Caco-2 (cell line): ENCODE results near the gene DNER. TPM values are rescaled to one million over a fixed set of nuclear protein-coding genes. Genes with fewer than 3 reads are reported as not detected.

ENCODE experiments used
- BruUV-seq: library from RNA; stranded (reverse); fragments of 400-500 nt; replicated peaks from 2 replicates; lab custom pipeline; 2021; lab: Mats Ljungman, UMichigan
- CTCF ChIA-PET: fragments of 300-600 bp; sonication (Branson Sonifier 250); formaldehyde crosslinking; loops from one replicate; lab custom pipeline; 2022; ENCODE audit warnings: antibody characterized with exemption; lab: Charles Lee
- POLR2A ChIA-PET: fragments of 300-600 bp; sonication (Branson Sonifier 250); formaldehyde crosslinking; loops from one replicate; lab custom pipeline; 2022; ENCODE audit warnings: antibody characterized with exemption; lab: Charles Lee
- DNase-seq, 2 experiments: peaks; one replicate each; pipeline versions ENCODE4 v3.0.0 to v3.0.0-alpha.2; 2020 to 2022
- H3K27me3 ChIP-seq: replicated peaks from 2 replicates; pipeline ENCODE4 v1.6.0; 2011; ENCODE audit warnings: low read length; ENCODE audit not compliant: control insufficient read depth, insufficient read depth
- H3K36me3 ChIP-seq: 2 replicates; pipeline ENCODE4 v1.5.1; 2011; ENCODE audit warnings: low read length; ENCODE audit not compliant: control insufficient read depth, insufficient read depth
- H3K4me1 ChIP-seq: fragments of 250-450 bp; sonication (Bioruptor Pico); 2 replicates; pipeline ENCODE4 v1.5.1; 2020; ENCODE audit warnings: mild to moderate bottlenecking
- H3K4me3 ChIP-seq: 2 replicates; pipeline ENCODE4 v1.5.1; 2011; ENCODE audit warnings: low read depth, mild to moderate bottlenecking, control low read depth, low read length
- H3K9me3 ChIP-seq: fragments of 250-450 bp; sonication (Bioruptor Pico); 2 replicates; pipeline ENCODE4 v1.5.1; 2020; ENCODE audit warnings: mild to moderate bottlenecking, moderate library complexity
- H3K27ac Mint-ChIP-seq: one replicate; pipeline ENCODE4 v1.8.0; 2022; ENCODE audit warnings: mixed read lengths; ENCODE audit not compliant: unreplicated experiment
- H3K27me3 Mint-ChIP-seq: one replicate; pipeline ENCODE4 v1.8.0; 2022; ENCODE audit warnings: mixed read lengths; ENCODE audit not compliant: insufficient read depth, unreplicated experiment
- H3K36me3 Mint-ChIP-seq: one replicate; pipeline ENCODE4 v1.8.0; 2022; ENCODE audit warnings: mild to moderate bottlenecking, mixed read lengths; ENCODE audit not compliant: insufficient read depth, unreplicated experiment
- H3K4me1 Mint-ChIP-seq: one replicate; pipeline ENCODE4 v1.8.0; 2022; ENCODE audit warnings: low read depth, mixed read lengths; ENCODE audit not compliant: unreplicated experiment
- H3K4me3 Mint-ChIP-seq: one replicate; pipeline ENCODE4 v1.8.0; 2022; ENCODE audit warnings: mild to moderate bottlenecking, moderate library complexity, mixed read lengths; ENCODE audit not compliant: unreplicated experiment
- H3K9me3 Mint-ChIP-seq: one replicate; pipeline ENCODE4 v1.8.0; 2022; ENCODE audit warnings: mixed read lengths; ENCODE audit not compliant: unreplicated experiment
- intact Hi-C: fragments of 100-400 bp; cut with micrococcal nuclease; formaldehyde crosslinking; loops from one replicate; pipeline ENCODE4 v1.10.0; 2022; ENCODE audit not compliant: unreplicated experiment
- total RNA-seq: library from RNA; stranded (reverse); gene quantifications from 2 replicates; pipeline ENCODE4 v1.2.3, GENCODE V29; 2022
- TF ChIP-seq, protein P1 (sequence below), 2 experiments: fragments of 200-600 bp in 1 of 2; IDR thresholded peaks; 1 replicate in 1 of 2; 2 replicates in 1 of 2; pipeline versions ENCODE4 v1.5.1 to v1.8.0; 2011 to 2022; ENCODE audit warnings: antibody characterized with exemption in 1 of 2, control low read depth in 1 of 2, inconsistent platforms in 1 of 2, low read depth in 1 of 2, low read length in 1 of 2, mild to moderate bottlenecking in 1 of 2, moderate library complexity in 1 of 2; ENCODE audit not compliant: insufficient read depth in 1 of 2, severe bottlenecking in 1 of 2, unreplicated experiment in 1 of 2

DNER gene
- total RNA-seq, 1 experiment from 2014 or later, result not detected

DNA sequence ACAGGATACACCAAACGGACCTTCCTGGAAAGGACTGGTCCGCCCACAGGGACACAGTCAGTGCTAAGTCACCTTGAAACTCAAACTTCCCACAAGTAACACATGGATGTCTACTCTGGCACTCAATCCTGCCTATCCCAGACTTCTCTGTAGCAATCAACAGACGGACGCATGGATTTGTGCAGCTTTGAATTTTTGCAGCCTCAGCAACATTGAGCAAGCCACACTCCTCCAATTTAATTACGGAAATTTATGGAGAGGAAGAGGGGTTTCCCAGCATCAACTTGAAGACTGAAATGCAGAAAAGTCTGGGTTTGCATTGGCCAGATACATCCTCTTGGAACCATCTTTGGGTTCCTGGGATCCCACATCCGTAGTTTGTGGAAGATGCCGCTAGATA is 26.2 kb downstream of the DNER start:
- BruUV-seq, result no TSS peak
- Mint-ChIP-seq H3K4me3 (no peak overlapping the region), H3K36me3 (peaks cover 5% of the 10 kb centered on the region), H3K27me3 (peaks cover 2% of the 10 kb centered on the region), H3K4me1 (no peaks in the 10 kb centered on the region), H3K27ac (no peak overlapping the region), H3K9me3 (no peaks in the 10 kb centered on the region)
- POLR2A ChIA-PET, result no interaction called here
- CTCF ChIA-PET, result no interaction called here
- TF ChIP-seq, protein P1, sequence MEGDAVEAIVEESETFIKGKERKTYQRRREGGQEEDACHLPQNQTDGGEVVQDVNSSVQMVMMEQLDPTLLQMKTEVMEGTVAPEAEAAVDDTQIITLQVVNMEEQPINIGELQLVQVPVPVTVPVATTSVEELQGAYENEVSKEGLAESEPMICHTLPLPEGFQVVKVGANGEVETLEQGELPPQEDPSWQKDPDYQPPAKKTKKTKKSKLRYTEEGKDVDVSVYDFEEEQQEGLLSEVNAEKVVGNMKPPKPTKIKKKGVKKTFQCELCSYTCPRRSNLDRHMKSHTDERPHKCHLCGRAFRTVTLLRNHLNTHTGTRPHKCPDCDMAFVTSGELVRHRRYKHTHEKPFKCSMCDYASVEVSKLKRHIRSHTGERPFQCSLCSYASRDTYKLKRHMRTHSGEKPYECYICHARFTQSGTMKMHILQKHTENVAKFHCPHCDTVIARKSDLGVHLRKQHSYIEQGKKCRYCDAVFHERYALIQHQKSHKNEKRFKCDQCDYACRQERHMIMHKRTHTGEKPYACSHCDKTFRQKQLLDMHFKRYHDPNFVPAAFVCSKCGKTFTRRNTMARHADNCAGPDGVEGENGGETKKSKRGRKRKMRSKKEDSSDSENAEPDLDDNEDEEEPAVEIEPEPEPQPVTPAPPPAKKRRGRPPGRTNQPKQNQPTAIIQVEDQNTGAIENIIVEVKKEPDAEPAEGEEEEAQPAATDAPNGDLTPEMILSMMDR (IDR thresholded peaks at IDR 0.05; ENCODE audit: insufficient read depth in 1 of 2, low read depth in 1 of 2, low read length in 1 of 2, severe bottlenecking in 1 of 2, unreplicated experiment in 1 of 2), result no peak
- H3K27me3 ChIP-seq, result no peaks in the 10 kb centered on the region
- no peak overlapping the region for H3K4me3 ChIP-seq
- H3K36me3 ChIP-seq, result no peaks in the 10 kb centered on the region
- no peaks in the 10 kb centered on the region for H3K4me1 ChIP-seq
- DNase-seq, result no peak
- intact Hi-C loops, result no loop called here
- H3K9me3 ChIP-seq, result no peaks in the 10 kb centered on the region

DNA sequence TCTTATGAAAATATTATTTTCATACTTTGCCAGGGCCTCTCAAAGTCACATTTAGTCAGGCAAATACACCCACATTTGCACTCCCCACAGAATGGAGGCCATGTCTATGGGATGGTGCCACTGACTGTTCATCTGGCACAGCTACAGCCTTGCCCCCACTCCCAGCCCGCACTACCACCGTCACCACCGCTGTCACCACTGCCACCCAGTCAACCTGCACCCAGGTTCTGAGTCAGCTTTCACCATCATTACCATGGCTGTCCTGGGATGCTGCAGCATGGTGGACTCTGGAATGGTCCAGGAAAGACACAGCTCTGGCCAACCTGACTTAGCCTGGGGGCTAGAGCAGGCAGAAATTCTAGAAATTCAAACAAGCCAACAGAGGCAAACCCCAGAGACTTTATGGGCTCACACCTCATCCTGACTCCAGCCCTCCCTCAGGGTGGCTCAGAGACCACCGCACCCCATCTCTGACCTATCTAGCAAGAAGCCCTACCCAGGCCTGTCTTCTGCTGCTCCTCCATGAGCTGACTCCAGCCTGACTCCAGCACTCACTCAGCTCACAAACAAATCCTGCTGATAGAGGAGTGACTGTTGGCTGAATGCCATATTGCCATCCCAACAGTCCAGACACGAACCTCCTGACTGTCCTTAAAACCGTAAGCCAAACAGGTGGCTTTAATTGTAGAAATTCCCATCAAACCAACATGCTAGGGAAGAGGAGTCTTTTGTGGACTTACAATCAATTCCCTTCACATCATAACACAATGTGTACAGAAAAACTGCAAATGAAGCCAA is 28.0 kb downstream of the DNER start:
- intact Hi-C loops, result no loop called here
- no peaks in the 10 kb centered on the region for H3K27me3 ChIP-seq
- no peak for DNase-seq
- ChIA-PET CTCF (no interaction called here), POLR2A (no interaction called here)
- BruUV-seq, result no TSS peak
- TF ChIP-seq, protein P1 (IDR thresholded peaks at IDR 0.05; ENCODE audit: insufficient read depth in 1 of 2, low read depth in 1 of 2, low read length in 1 of 2, severe bottlenecking in 1 of 2, unreplicated experiment in 1 of 2), result no peak
- H3K4me1 Mint-ChIP-seq, result no peaks in the 10 kb centered on the region
- peaks cover 2% of the 10 kb centered on the region for H3K27me3 Mint-ChIP-seq
- H3K9me3 ChIP-seq, result no peaks in the 10 kb centered on the region
- no peak overlapping the region for H3K4me3 Mint-ChIP-seq
- H3K4me1 ChIP-seq, result no peaks in the 10 kb centered on the region
- no peaks in the 10 kb centered on the region for H3K36me3 ChIP-seq
- no peak overlapping the region for H3K27ac Mint-ChIP-seq
- no peaks in the 10 kb centered on the region for H3K9me3 Mint-ChIP-seq
- peaks cover 5% of the 10 kb centered on the region for H3K36me3 Mint-ChIP-seq
- no peak overlapping the region for H3K4me3 ChIP-seq

DNA sequence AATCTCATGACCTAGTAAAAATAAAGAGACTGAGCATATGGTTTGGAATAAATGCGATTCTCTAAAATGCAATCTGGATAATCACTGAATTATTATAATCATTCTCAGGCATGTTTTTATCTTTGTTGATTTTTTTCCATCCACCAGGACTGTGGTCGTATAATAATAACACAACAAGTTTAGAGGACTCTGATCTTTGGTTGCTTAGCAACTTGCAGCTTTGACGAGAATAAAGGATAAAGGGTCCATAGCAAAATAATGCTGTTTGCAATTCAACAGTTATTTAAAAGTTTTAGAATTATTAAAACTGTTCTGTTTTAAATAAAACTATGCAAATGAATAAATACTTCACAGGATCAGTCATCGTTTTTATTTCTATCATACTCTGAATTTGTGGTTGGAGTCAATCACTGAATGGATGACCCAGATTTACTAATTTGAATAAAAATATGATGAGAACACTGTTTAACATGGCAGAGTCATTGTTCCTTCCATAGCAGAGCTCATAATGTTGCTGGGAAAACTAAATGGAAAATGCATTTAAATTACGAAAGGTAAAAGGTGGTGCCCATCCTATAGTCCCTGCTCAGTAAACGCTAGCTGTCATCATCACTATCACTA is 29.3 kb downstream of the DNER start:
- intact Hi-C loops, result no loop called here
- TF ChIP-seq, protein P1 (IDR thresholded peaks at IDR 0.05; ENCODE audit: insufficient read depth in 1 of 2, low read depth in 1 of 2, low read length in 1 of 2, severe bottlenecking in 1 of 2, unreplicated experiment in 1 of 2), result no peak
- no peaks in the 10 kb centered on the region for H3K9me3 Mint-ChIP-seq
- no peak for DNase-seq
- H3K4me1 Mint-ChIP-seq, result no peaks in the 10 kb centered on the region
- no TSS peak for BruUV-seq
- H3K27me3 Mint-ChIP-seq, result peaks cover 2% of the 10 kb centered on the region
- Histone ChIP-seq H3K4me1 (no peaks in the 10 kb centered on the region), H3K9me3 (no peaks in the 10 kb centered on the region), H3K36me3 (no peaks in the 10 kb centered on the region), H3K4me3 (no peak overlapping the region), H3K27me3 (no peaks in the 10 kb centered on the region)
- CTCF ChIA-PET, result no interaction called here
- H3K27ac Mint-ChIP-seq, result no peak overlapping the region
- no peak overlapping the region for H3K4me3 Mint-ChIP-seq
- POLR2A ChIA-PET, result no interaction called here
- peaks cover 5% of the 10 kb centered on the region for H3K36me3 Mint-ChIP-seq
